Activated T-cell treated with anti-CD3 and anti-CD28 coated beads for 24 hours (primary cell): Measurements from ENCODE around the gene TAF4.
"Not testable (repeated sequence)": the region's sequence is repeated elsewhere in the genome, so short reads cannot be mapped to it uniquely, and the experiment has no call there.

Experiments used
- DNase-seq: peaks from one replicate; pipeline ENCODE4 v3.0.0-alpha.2; 2020; ENCODE audit warnings: low read depth

Gene TAF4

DNA sequence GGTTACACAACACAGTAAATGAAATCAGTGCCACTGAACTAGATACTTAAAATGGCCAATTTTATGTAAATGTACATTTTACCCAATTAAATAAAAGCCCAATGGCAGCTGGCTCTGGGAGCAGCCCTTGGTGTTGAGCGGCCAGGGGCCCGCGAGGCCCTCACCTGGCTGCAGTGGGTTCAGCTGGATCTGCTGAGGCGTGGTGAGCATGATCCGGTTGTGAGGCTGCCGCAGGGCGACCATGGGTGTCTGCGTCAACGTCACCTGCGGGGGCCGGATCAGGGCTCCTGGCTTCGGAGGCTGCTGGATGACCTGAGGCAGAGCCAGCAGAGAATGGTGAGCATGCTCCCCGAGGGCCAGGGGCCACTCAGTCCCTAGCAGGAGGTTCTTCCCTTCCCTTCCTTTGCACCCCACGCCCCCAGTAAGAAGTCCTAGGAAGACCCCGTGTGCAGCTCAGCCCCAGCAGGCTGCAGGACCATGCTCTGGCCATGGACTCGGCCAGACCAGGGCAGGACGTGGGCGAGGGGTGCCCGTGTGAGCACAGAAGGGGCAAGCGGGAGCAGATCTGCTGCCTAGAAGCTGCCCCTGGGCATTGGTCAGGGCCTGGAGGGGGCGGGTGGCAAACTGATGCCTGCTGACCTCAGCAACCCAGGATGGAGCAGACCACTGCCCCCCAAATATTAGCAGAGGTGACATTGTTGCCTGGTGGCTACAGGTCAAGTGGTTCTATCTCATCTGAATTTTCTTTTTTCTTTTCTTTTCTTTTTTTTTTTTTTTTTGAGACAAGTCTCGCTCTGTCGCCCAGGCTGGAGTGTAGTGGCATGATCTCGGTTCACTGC, 61.9 kb downstream of the TAF4 start:
- DNase-seq, result no peak

DNA sequence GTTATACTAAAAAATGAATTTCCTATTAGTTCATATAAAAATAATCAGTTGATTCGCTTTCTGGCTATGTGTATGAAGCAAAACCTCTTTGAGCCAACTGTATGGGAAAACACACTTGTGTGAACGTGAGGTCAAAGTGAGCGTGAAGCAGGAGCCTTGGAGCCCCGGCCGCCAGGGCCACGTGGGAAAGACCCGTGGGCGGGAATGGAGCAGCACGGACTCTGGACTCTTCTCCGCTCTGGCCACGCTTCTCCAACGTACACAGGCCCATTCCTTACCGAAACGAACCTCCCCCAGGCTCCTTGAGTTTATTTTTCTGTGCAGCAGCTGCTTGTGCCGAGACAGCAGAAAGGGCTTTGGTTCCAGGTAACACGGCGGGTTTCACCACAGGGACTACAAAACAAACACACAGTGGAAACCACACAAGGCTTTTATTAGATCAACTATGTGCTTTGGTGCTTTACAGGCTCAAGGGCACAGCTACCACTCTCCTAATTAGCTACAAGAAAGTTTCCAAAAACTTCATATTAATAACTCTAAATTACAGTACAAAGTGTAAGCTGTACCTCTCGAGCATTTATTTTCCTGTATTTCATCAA, 62.7 kb downstream of the TAF4 start:
- DNase-seq, result no peak

DNA sequence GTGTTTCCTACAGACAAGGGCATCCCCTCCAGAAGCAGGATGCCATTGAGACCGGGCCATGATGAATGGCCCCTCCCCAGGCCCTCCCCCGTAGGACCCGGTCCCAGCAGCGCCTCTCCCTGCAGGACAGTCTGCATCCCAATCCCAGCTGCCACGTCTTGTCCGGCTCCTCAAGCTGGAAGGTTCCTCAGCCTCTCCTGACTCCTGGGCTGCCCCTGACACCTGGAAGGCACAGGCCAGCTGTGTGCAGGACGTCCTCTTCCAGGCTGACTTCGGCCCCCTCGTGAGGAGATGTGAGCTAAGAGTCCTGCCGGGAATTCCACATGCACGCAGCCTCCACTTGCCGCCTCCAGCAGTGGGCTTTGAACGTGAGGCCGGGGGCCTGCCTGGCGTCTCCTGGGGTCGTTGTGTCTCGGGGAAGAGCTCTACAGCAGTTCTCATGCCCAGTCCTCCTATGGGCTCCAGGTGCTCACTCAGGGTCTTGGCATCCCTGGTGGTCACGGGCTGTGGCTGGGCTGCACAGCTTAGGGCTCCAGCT, 64.4 kb downstream of the TAF4 start:
- DNase-seq, result no peak

GRCh38 chr20:61998343-61999121, 67.1 kb downstream of the TAF4 start:
- no peak for DNase-seq

GRCh38 chr20:61997891-61998290, 67.8 kb downstream of the TAF4 start:
- no peak for DNase-seq

- DNase-seq, result no peak
These were observed 68.3 kb downstream of the TAF4 start for GRCh38 chr20:61997372-61997771.

DNA sequence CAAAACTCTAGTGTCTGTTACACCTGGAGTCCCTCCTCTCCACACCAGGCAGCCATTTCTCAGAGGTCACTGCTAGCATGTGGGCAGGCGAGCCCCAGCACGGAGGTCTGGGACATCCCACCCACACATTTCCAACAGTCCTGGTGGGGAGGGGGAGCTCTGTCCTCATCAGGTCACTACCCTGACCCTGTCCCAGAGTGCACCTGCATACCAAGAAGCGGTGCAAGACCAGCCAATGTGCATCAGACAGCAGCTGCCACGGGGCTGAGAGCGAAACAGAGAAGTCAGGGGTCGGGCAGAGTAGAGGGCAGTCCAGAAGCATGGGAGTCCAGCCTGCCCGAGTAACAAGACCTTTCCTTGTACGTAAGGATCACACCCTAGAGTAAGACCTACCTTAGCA, 71.1 kb downstream of the TAF4 start:
- no peak for DNase-seq

DNA sequence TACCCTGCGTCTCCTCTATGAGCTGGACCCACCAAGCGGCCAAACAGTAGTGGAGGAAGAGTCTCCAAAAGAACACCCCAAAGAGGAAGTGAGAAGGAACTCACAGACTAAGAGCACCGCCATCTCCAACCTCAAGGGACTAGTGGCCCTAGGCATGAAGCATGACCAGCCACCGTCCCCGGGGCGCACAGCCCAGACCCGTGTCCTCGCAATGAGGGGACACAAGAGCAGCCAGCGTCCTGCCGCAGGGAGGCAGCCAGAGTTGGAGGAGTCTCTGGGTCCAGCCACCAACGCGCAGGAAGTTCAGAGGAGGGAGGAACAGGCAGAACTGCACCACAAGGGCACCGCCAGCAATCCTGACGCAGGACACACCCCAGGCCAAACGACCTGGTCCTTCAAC, 72.6 kb downstream of the TAF4 start:
- DNase-seq, result no peak

- no peak for DNase-seq
These were observed 74.2 kb downstream of the TAF4 start for GRCh38 chr20:61991476-61991875.

- no peak for DNase-seq
These were observed 75.2 kb downstream of the TAF4 start for GRCh38 chr20:61990484-61990883.

DNA sequence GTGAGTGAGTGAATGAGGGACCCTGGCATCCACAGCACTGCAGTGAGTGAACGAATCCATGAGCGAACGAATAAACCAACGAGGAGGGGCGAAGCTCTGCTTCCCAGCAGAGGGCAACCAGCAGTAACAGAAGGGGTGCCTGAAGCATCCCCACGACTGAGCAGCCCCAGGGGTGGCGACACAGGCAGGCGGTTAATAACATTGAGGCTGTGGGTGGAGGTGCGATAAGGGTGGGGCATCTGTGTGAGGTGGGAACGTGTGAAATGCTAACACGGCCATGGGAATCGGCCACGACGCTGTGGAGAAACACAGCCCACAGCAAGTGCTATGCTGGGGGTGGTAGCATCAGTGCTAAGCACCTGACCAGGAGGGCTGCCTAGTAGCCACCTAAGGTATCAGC, 75.9 kb downstream of the TAF4 start:
- no peak for DNase-seq

DNA sequence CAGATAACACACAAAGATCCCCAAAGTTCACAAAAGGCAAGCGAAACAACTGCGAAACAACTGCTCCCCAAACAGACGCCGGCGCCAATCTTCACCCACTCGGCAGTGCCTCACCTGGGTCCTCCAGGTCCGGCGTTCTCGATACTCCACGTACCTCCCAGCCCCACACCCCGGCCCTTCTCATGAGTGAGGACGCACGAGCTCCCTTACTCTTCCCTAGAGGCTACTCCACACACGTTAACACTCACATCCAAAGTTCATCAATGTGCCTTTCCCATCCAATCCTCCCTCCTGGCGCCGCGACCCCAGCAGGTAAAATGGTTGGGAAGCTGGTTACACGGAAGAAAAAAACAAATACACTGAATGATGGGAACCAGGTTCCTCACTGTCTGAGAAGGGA, 77.0 kb downstream of the TAF4 start:
- no peak for DNase-seq

GRCh38 chr20:61986762-61987321, 78.8 kb downstream of the TAF4 start:
- DNase-seq, result no peak

GRCh38 chr20:61985096-61985495, 80.6 kb downstream of the TAF4 start:
- DNase-seq, result no peak

DNA sequence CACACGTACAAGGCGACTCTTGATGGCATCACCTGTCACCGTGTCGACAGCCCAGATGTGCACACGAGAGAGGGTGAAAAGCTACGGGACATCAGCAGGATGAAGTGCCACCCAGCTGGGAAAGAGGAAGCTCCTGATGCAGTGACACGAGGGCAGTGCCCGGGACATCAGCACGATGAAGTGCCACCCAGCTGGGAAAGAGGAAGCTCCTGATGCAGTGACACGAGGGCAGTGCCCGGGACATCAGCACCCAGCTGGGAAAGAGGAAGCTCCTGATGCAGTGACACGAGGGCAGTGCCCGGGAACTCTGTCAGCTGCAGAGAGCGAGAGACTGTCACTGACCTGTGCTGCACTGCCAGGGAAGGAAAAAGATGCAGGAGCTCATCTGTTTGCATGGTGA, 81.2 kb downstream of the TAF4 start:
- DNase-seq, result not testable (repeated sequence)

DNA sequence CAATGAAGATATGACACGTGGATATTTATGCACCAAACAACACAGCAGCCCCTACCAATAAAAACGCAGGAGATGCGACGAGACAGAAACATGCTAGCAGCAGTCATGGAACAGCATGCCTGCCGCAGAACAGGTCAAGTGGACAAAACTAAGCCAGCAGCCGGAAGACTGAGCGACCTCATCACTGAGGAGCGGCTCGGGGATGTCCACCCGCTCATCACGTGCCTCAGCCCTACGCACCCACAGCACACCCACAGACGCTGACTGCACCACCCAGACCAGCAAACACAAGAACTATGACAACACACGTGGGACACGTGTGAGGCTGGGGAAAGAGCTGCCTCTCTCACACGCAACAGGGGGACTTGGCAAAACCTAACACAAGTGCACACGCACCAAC, 81.7 kb downstream of the TAF4 start:
- no peak for DNase-seq

DNA sequence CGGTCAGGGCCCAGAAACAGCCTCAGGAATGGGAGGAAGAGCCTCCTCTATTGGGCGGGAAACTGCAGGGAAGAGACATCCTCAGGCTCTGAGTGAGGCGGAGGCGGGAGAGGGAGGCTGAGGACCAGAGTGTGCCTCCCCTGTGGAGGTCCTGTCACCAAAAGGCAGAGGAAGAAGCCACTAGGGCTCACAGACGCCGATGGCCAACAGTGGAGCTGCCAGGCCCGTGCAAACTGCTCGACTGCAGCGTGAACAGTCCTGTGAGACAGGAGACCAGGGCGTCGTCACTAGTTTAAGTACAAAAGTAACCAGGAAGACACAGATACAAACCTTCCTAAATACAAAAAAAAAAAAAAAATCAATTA, 82.7 kb downstream of the TAF4 start:
- DNase-seq, result no peak

- no peak for DNase-seq
These were observed 83.3 kb downstream of the TAF4 start for GRCh38 chr20:61982191-61982950.

DNA sequence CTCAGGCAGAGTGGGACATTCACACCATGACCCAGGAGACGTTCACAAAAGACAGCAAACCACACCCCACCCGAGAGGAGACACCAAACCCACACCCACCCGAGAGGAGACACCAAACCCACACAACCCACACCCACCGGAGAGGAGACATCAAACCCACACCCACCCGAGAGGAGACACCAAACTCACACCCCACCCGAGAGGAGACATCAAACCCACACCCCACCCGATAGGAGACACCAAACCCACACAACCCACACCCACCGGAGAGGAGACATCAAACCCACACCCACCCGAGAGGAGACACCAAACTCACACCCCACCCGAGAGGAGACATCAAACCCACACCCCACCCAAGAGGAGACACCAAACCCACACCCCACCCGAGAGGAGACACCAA, 84.0 kb downstream of the TAF4 start:
- not testable (repeated sequence) for DNase-seq

DNA sequence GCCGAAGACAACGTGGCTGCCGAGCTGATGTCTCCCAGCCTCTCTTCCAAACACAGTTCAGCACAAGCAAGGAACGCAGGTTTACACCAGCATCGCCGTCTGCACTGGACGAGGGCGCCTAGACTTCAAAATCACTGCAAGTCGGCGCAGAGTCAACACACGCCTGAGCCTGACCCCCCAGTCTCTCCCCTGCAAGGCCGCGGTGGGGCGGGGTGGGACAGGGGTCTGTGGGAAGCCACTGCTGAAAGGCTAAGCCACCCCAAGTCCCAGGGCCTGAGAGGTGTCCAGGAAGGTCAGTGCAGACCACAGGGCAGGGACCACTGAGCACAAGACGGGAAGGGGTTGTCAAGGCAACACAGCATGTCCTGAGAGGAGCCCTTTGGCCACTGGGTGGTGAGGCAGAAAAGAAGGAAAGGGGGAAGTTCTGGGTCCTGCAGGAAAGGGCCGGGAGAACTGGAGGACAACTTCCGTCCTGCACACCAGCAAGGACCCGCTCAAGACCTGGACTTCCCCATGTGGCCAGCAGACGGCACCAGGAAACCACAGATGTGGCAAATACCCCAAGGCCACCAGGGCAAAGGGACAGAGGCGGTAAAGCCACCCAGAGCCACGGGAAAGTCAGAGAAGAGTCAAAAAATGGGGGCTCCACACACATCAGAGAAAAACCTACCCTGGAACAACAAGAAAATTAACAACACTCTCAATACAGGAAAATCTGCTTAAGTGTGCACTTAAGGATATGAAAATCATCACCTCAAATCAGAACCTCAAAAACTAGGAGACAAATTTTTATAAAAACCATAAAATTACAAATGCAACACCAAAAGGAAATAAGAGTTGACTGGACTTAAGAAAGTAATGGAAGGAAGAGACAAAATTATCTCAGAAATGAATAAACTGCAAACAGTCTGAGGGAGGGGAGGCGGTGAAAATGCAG, 84.8 kb downstream of the TAF4 start:
- DNase-seq, result no peak
